WTC11 (cell line): Measurements from ENCODE around the gene CYBA. TPM values are rescaled to one million over a fixed set of nuclear protein-coding genes. Genes with fewer than 3 reads are reported as not detected.

Source experiments
- ATAC-seq: fragments of 200-7000 bp; cut with Tn5 transposase; 2 replicates; pipeline ENCODE4 v1.10.0; 2021; ENCODE audit warnings: mild to moderate bottlenecking, moderate library complexity
- CTCF ChIA-PET: fragments of 300-600 bp; sonication (Branson Sonifier 250); formaldehyde crosslinking; loops from one replicate; lab custom pipeline; 2021; ENCODE audit warnings: antibody characterized with exemption; lab: Charles Lee
- POLR2A ChIA-PET: fragments of 350-600 bp; sonication (Branson Sonifier 250); formaldehyde crosslinking; loops from one replicate; lab custom pipeline; 2021; ENCODE audit warnings: antibody characterized with exemption; lab: Charles Lee
- DNase-seq: peaks from one replicate; pipeline ENCODE4 v3.0.0; 2021; ENCODE audit warnings: low spot score
- H3K27ac Mint-ChIP-seq: 2 replicates; pipeline ENCODE4 v1.8.0; 2021; ENCODE audit warnings: mixed read lengths
- H3K27me3 Mint-ChIP-seq: 2 replicates; pipeline ENCODE4 v1.8.0; 2021; ENCODE audit warnings: low read depth, mild to moderate bottlenecking, moderate library complexity, mixed read lengths
- H3K36me3 Mint-ChIP-seq: 2 replicates; pipeline ENCODE4 v1.8.0; 2021; ENCODE audit warnings: mixed read lengths
- H3K4me1 Mint-ChIP-seq: 2 replicates; pipeline ENCODE4 v1.8.0; 2022; ENCODE audit warnings: mixed read lengths
- H3K4me3 Mint-ChIP-seq: 2 replicates; pipeline ENCODE4 v1.8.0; 2021; ENCODE audit warnings: mild to moderate bottlenecking, moderate library complexity, mixed read lengths
- H3K9me3 Mint-ChIP-seq: 2 replicates; pipeline ENCODE4 v1.8.0; 2021; ENCODE audit warnings: mixed read lengths
- GRHL2 ChIP-seq: fragments of 250-450 bp; sonication (Bioruptor Pico); IDR thresholded peaks from 2 replicates; pipeline ENCODE4 v1.8.0; 2022; ENCODE audit warnings: mild to moderate bottlenecking, moderate library complexity; ENCODE audit not compliant: insufficient replicate concordance, severe bottlenecking
- HMGA2 ChIP-seq: fragments of 250-450 bp; sonication (Bioruptor Pico); IDR thresholded peaks from 2 replicates; pipeline ENCODE4 v1.4.0; 2021; ENCODE audit warnings: mild to moderate bottlenecking, moderate library complexity
- JAZF1 ChIP-seq: fragments of 250-450 bp; sonication (Bioruptor Pico); IDR thresholded peaks from 2 replicates; pipeline ENCODE4 v1.9.0; 2021; ENCODE audit warnings: moderate library complexity, mild to moderate bottlenecking, inconsistent platforms
- NR2C2 ChIP-seq: sonication (generic); formaldehyde crosslinking; IDR thresholded peaks from 2 replicates; pipeline ENCODE4 v1.8.0; 2022; ENCODE audit warnings: mild to moderate bottlenecking, missing genetic modification reagents
- SP1 ChIP-seq: sonication (generic); formaldehyde crosslinking; conservative IDR thresholded peaks from 2 replicates; pipeline ENCODE4 v1.8.1; 2022; ENCODE audit warnings: missing genetic modification reagents
- total RNA-seq: library from RNA; stranded (reverse); gene quantifications from 3 replicates; pipeline ENCODE4 v1.2.3, GENCODE V29; 2021
- TF ChIP-seq, protein P1 (sequence below): sonication (generic); formaldehyde crosslinking; IDR thresholded peaks from 2 replicates; pipeline ENCODE4 v1.8.1; 2023; ENCODE audit warnings: mild to moderate bottlenecking, missing genetic modification reagents, moderate library complexity
- TF ChIP-seq, protein P2 (sequence below): sonication (generic); formaldehyde crosslinking; IDR thresholded peaks from 2 replicates; pipeline ENCODE4 v1.8.0; 2022; ENCODE audit warnings: mild to moderate bottlenecking, missing genetic modification reagents
- TF ChIP-seq, protein P3 (sequence below): fragments of 250-450 bp; sonication (Bioruptor Pico); conservative IDR thresholded peaks from 2 replicates; pipeline ENCODE4 v1.9.0; 2021; ENCODE audit warnings: mild to moderate bottlenecking
- TF ChIP-seq, protein P4 (sequence below): sonication (generic); formaldehyde crosslinking; IDR thresholded peaks from 2 replicates; pipeline ENCODE4 v1.8.1; 2023; ENCODE audit warnings: mild to moderate bottlenecking, missing genetic modification reagents
- TF ChIP-seq, protein P5 (sequence below): sonication (generic); formaldehyde crosslinking; IDR thresholded peaks from 2 replicates; pipeline ENCODE4 v1.8.1; 2022; ENCODE audit warnings: mild to moderate bottlenecking, missing genetic modification reagents, moderate library complexity, borderline replicate concordance
- TF ChIP-seq, protein P6 (sequence below): sonication (generic); formaldehyde crosslinking; IDR thresholded peaks from 2 replicates; pipeline ENCODE4 v1.8.0; 2023; ENCODE audit warnings: missing genetic modification reagents
- TF ChIP-seq, protein P7 (sequence below): fragments of 250-450 bp; sonication (Bioruptor Pico); IDR thresholded peaks from 2 replicates; pipeline ENCODE4 v1.9.0; 2021; ENCODE audit warnings: mild to moderate bottlenecking
- TF ChIP-seq, protein P8 (sequence below): sonication (generic); formaldehyde crosslinking; IDR thresholded peaks from 2 replicates; pipeline ENCODE4 v1.8.0; 2022; ENCODE audit warnings: missing genetic modification reagents
- TF ChIP-seq, protein P9 (sequence below): sonication (generic); formaldehyde crosslinking; IDR thresholded peaks from 2 replicates; pipeline ENCODE4 v1.8.1; 2023; ENCODE audit warnings: mild to moderate bottlenecking, missing genetic modification reagents, moderate library complexity
- TF ChIP-seq, protein P10 (sequence below): sonication (generic); formaldehyde crosslinking; IDR thresholded peaks from 2 replicates; pipeline ENCODE4 v1.8.0; 2023; ENCODE audit warnings: mild to moderate bottlenecking, missing genetic modification reagents

CYBA gene
- total RNA-seq, 1 experiment from 2014 or later, result 169 TPM

DNA sequence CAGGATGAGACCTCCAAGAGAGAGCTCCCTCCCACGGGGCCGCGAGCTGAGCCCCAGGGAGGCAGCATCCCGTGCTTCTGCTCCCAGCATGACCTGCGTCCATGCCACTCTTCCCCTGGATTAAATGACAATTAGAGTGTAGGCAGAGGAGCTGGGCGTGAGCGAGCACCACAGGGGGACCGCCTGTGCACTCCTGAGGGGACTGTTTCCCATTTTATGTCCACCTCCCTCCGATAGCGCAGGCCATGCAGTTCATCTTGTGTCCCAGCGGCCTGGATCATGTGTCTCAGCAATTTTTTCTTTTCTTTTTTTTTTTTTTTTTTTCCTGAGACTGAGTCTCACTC lies 18.3 kb downstream of the CYBA start (continued):
- TF ChIP-seq, protein P1, sequence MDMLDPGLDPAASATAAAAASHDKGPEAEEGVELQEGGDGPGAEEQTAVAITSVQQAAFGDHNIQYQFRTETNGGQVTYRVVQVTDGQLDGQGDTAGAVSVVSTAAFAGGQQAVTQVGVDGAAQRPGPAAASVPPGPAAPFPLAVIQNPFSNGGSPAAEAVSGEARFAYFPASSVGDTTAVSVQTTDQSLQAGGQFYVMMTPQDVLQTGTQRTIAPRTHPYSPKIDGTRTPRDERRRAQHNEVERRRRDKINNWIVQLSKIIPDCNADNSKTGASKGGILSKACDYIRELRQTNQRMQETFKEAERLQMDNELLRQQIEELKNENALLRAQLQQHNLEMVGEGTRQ (CRISPR knock-in tag), result no peak
- TF ChIP-seq, protein P2, sequence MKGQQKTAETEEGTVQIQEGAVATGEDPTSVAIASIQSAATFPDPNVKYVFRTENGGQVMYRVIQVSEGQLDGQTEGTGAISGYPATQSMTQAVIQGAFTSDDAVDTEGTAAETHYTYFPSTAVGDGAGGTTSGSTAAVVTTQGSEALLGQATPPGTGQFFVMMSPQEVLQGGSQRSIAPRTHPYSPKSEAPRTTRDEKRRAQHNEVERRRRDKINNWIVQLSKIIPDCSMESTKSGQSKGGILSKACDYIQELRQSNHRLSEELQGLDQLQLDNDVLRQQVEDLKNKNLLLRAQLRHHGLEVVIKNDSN, result no peak
- TF ChIP-seq, protein P3, sequence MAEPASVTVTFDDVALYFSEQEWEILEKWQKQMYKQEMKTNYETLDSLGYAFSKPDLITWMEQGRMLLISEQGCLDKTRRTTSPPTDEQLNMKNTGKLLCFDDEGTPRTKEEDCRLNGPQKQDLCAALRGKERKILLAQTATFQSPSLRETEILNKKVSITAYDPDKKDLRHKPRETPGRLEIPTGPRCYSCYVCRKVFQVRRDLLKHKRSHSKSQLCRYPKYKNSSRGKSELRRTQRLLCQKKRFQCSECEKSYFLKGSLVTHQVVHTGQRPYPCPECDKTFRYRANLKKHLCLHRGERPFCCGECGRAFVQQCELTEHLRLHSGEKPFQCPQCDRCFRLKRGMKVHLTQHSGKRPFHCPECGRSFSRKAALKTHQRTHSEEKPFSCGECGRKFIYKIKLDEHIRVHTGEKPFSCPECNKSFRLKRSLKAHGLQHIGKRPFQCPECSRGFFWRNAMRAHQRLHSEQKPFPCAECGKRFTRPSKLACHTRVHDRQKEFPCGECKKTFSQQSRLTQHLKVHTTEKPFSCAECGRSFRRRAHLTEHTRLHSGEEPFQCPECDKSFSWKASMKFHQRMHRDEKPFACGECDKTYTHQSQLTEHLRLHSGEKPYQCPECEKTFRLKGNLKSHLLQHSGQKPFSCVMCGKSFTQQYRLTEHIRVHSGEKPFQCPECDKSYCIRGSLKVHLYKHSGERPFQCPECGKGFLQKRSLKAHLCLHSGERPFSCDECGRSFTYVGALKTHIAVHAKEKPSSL (CRISPR knock-in tag), result no peak
- TF ChIP-seq, protein P4, sequence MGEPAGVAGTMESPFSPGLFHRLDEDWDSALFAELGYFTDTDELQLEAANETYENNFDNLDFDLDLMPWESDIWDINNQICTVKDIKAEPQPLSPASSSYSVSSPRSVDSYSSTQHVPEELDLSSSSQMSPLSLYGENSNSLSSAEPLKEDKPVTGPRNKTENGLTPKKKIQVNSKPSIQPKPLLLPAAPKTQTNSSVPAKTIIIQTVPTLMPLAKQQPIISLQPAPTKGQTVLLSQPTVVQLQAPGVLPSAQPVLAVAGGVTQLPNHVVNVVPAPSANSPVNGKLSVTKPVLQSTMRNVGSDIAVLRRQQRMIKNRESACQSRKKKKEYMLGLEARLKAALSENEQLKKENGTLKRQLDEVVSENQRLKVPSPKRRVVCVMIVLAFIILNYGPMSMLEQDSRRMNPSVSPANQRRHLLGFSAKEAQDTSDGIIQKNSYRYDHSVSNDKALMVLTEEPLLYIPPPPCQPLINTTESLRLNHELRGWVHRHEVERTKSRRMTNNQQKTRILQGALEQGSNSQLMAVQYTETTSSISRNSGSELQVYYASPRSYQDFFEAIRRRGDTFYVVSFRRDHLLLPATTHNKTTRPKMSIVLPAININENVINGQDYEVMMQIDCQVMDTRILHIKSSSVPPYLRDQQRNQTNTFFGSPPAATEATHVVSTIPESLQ, result no peak
- TF ChIP-seq, protein P5, sequence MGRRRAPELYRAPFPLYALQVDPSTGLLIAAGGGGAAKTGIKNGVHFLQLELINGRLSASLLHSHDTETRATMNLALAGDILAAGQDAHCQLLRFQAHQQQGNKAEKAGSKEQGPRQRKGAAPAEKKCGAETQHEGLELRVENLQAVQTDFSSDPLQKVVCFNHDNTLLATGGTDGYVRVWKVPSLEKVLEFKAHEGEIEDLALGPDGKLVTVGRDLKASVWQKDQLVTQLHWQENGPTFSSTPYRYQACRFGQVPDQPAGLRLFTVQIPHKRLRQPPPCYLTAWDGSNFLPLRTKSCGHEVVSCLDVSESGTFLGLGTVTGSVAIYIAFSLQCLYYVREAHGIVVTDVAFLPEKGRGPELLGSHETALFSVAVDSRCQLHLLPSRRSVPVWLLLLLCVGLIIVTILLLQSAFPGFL (CRISPR knock-in tag), result no peak
- TF ChIP-seq, protein P6, sequence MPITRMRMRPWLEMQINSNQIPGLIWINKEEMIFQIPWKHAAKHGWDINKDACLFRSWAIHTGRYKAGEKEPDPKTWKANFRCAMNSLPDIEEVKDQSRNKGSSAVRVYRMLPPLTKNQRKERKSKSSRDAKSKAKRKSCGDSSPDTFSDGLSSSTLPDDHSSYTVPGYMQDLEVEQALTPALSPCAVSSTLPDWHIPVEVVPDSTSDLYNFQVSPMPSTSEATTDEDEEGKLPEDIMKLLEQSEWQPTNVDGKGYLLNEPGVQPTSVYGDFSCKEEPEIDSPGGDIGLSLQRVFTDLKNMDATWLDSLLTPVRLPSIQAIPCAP, result no peak
- no peak for TF ChIP-seq GRHL2
- no peak for TF ChIP-seq SP1 (CRISPR knock-in tag)

DNA sequence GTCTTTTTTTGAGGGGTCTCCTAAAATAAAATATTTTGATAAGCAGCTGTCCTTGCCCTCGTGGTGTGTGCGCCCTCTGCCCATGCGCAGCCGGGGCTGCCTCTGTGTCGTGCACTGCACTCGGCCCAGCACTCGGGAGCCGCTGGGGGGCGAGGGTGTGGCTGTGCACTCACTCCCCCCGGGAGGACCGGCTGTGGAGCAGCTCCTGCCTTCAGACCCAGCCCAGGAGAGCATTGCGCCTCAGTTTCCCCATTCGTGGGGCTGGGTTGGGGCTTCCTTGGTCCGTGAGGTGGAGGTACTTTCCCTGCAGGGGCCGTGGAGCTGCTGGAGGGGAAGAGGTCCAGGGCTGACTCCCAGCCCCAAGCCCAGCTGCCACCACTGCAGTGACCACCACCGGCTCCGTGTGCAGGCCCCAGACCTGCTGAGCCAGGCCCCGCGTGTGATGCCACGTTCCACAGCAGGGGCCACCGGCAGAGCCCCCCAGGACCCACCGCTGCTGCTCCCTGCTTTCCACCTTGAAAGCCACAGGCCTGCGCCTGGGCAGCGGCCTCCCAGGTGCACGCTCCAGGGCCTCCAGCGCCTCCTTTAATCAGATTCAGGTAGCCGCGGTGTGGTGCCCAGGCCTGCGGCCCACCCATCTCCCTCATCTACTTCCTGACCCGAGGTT lies 18.8 kb downstream of the CYBA start:
- no peak overlapping the region for H3K4me3 Mint-ChIP-seq
- no peaks in the 10 kb centered on the region for H3K9me3 Mint-ChIP-seq
- POLR2A ChIA-PET, result interaction anchor here (1.0 to 1.9 kb wide), 2 partner anchors 12 to 22 kb away, joined by 3 to 6 read pairs; no protein-coding TSS in a partner anchor
- CTCF ChIA-PET, result interaction anchor here (0.6 to 3.7 kb wide), 10 partner anchors 14 to 115 kb away, joined by 4 to 29 read pairs (median 14); no protein-coding TSS in a partner anchor
- peaks cover 10% of the 10 kb centered on the region for H3K27me3 Mint-ChIP-seq
- no peak for DNase-seq
- peak overlapping the region; percentile 83; the same call in 1 of the 2 replicates for H3K27ac Mint-ChIP-seq
- peaks cover 23% of the 10 kb centered on the region for H3K36me3 Mint-ChIP-seq
- no peak for ATAC-seq
- peaks cover 16% of the 10 kb centered on the region for H3K4me1 Mint-ChIP-seq
- TF ChIP-seq, protein P2, result no peak
- TF ChIP-seq, protein P7, sequence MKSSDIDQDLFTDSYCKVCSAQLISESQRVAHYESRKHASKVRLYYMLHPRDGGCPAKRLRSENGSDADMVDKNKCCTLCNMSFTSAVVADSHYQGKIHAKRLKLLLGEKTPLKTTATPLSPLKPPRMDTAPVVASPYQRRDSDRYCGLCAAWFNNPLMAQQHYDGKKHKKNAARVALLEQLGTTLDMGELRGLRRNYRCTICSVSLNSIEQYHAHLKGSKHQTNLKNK (CRISPR knock-in tag), result no peak
- no peak for TF ChIP-seq JAZF1 (CRISPR knock-in tag)
- TF ChIP-seq, protein P8, sequence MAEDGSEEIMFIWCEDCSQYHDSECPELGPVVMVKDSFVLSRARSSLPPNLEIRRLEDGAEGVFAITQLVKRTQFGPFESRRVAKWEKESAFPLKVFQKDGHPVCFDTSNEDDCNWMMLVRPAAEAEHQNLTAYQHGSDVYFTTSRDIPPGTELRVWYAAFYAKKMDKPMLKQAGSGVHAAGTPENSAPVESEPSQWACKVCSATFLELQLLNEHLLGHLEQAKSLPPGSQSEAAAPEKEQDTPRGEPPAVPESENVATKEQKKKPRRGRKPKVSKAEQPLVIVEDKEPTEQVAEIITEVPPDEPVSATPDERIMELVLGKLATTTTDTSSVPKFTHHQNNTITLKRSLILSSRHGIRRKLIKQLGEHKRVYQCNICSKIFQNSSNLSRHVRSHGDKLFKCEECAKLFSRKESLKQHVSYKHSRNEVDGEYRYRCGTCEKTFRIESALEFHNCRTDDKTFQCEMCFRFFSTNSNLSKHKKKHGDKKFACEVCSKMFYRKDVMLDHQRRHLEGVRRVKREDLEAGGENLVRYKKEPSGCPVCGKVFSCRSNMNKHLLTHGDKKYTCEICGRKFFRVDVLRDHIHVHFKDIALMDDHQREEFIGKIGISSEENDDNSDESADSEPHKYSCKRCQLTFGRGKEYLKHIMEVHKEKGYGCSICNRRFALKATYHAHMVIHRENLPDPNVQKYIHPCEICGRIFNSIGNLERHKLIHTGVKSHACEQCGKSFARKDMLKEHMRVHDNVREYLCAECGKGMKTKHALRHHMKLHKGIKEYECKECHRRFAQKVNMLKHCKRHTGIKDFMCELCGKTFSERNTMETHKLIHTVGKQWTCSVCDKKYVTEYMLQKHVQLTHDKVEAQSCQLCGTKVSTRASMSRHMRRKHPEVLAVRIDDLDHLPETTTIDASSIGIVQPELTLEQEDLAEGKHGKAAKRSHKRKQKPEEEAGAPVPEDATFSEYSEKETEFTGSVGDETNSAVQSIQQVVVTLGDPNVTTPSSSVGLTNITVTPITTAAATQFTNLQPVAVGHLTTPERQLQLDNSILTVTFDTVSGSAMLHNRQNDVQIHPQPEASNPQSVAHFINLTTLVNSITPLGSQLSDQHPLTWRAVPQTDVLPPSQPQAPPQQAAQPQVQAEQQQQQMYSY (CRISPR knock-in tag), result no peak
- TF ChIP-seq, protein P9, sequence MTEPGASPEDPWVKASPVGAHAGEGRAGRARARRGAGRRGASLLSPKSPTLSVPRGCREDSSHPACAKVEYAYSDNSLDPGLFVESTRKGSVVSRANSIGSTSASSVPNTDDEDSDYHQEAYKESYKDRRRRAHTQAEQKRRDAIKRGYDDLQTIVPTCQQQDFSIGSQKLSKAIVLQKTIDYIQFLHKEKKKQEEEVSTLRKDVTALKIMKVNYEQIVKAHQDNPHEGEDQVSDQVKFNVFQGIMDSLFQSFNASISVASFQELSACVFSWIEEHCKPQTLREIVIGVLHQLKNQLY (CRISPR knock-in tag), result no peak
- no peak for TF ChIP-seq HMGA2 (CRISPR knock-in tag)
- no peak for TF ChIP-seq NR2C2 (CRISPR knock-in tag)
- TF ChIP-seq, protein P10, sequence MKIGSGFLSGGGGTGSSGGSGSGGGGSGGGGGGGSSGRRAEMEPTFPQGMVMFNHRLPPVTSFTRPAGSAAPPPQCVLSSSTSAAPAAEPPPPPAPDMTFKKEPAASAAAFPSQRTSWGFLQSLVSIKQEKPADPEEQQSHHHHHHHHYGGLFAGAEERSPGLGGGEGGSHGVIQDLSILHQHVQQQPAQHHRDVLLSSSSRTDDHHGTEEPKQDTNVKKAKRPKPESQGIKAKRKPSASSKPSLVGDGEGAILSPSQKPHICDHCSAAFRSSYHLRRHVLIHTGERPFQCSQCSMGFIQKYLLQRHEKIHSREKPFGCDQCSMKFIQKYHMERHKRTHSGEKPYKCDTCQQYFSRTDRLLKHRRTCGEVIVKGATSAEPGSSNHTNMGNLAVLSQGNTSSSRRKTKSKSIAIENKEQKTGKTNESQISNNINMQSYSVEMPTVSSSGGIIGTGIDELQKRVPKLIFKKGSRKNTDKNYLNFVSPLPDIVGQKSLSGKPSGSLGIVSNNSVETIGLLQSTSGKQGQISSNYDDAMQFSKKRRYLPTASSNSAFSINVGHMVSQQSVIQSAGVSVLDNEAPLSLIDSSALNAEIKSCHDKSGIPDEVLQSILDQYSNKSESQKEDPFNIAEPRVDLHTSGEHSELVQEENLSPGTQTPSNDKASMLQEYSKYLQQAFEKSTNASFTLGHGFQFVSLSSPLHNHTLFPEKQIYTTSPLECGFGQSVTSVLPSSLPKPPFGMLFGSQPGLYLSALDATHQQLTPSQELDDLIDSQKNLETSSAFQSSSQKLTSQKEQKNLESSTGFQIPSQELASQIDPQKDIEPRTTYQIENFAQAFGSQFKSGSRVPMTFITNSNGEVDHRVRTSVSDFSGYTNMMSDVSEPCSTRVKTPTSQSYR (CRISPR knock-in tag), result no peak
